ENCODE measurements around the gene RAP1GAP2.

DNA sequence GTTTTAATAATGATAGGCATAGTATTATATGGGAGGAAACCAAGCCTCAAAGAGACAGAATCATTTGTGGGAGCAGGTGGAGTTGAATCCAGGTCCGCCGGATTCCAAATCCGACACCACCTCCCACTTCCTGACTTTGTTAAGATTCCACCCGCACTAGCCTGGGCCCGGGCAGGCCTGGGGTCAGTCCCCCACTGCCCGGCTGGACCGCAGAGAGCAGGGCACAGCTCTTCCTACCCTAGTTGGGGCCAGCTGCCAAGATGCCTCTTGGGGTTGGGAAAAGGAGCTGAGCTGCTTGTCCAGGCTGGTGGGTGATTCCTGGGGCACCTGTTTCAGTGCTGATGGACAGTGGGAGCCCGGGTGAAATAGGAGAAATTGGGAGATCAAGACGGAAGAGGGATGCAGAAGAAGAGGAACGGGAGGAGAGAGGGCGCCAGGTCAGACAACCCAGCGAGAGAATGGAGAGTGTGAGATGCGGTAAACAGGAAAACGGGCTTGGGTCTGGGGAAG is 213.2 kb downstream of the RAP1GAP2 start:
- TF ChIP-seq POLR2A (IDR thresholded peaks at IDR 0.05; ENCODE audit: low read depth, low read length) (no peak), POLR2AphosphoS5 (IDR thresholded peaks at IDR 0.05; ENCODE audit: low read depth, low read length) (no peak), TAF1 (IDR thresholded peaks at IDR 0.05; ENCODE audit: low read depth, low read length) (no peak)
